ENCODE data around the gene TBCD.

TBCD gene

DNA sequence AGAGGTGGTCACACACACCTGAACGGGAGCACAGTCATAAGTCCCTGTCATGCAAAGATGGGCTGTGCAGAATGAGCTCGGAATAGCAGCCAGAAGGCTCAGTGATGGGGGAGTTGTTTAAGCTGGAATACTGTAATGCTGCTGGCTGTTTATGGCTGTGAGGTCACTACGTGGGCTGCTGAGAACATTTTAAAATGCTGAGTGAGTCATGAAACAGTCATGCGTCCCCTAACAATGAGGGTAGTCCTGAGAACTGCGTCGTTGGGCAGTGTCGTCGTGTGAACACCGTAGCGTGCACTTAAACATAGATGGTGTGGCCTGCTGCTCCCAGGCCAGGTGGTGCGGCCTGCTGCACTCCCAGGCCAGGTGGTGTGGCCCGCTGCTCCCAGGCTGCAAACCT is 39.7 kb downstream of the TBCD start:
- TF ChIP-seq, protein P1, sequence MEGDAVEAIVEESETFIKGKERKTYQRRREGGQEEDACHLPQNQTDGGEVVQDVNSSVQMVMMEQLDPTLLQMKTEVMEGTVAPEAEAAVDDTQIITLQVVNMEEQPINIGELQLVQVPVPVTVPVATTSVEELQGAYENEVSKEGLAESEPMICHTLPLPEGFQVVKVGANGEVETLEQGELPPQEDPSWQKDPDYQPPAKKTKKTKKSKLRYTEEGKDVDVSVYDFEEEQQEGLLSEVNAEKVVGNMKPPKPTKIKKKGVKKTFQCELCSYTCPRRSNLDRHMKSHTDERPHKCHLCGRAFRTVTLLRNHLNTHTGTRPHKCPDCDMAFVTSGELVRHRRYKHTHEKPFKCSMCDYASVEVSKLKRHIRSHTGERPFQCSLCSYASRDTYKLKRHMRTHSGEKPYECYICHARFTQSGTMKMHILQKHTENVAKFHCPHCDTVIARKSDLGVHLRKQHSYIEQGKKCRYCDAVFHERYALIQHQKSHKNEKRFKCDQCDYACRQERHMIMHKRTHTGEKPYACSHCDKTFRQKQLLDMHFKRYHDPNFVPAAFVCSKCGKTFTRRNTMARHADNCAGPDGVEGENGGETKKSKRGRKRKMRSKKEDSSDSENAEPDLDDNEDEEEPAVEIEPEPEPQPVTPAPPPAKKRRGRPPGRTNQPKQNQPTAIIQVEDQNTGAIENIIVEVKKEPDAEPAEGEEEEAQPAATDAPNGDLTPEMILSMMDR (IDR thresholded peaks at IDR 0.05; ENCODE audit: extremely low read depth, insufficient read depth, missing control alignments) = no peak
- no peak for DNase-seq (ENCODE audit: low spot score)
- in situ Hi-C loops (cut with MboI; ENCODE audit: low pct_unique_long_range_greater_than_20kb, low sequenced_read_pairs, unreplicated experiment) = no loop called here

DNA sequence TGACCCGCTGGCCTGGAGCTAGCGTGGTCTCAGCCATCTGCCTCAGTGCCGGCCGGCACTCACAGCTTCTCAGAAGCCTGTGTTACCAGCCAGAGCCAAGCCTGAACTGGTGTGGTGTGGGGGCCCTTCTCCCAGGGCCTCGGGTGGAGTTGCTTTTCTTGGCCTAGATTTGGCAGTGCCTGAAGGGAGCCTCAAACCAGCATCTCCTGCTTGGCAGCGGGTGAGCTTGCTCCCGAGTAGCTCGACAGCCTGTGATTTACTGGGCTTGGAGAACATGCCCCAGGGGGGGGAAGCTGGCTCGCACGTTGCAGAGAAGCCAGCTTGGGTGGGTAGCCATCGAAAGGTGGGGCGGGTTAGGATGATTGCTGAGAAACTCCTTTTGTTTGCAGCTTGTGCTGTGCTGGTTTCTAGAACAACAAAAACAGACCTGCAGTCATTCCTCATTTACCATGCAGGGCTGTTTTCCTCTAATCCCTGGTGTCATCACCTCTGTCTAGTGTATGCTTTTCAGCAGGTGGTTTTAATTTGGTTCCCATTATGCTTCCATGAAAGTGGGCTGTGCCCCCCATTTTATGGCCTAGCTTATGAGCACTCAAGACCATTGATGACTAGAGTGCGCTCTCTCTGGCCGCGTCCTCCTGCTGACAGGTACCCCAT is 42.2 kb downstream of the TBCD start:
- TF ChIP-seq, protein P1 (IDR thresholded peaks at IDR 0.05; ENCODE audit: extremely low read depth, insufficient read depth, missing control alignments) = no peak
- in situ Hi-C loops (cut with MboI; ENCODE audit: low pct_unique_long_range_greater_than_20kb, low sequenced_read_pairs, unreplicated experiment) = no loop called here

DNA sequence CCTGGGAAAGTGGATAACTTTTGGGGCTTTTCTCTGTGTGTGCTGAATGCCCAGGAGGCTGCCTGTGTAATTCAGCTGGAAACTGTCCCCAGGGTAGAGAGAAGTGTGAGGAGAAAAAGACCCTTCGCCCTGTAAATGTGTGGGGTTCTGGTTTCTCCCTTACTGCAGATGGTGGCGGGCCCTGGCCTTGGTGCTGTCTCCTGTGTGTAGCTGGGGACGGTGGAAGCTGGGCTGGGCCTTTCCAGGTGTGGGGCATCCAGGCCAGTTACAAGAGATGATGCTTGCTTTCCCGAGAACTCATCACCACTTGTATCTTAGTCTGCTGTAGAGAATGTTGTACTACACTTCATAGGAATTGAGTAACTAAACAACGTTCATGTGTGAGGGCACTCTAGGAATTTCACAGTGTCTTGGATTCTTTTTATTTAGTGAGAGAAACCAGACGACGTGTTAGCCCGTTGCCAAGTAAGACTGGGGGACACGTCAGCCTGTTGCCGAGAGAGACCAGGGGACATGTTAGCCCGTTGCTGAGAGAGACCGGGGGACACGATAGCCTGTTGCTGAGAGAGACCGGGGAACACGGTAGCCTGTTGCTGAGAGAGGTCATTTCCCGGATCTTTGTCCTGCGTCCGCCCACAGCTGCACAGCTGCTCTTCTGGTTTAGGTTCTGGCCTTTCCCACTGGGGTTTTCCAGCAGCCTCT is 43.1 kb downstream of the TBCD start:
- no peak for DNase-seq (ENCODE audit: low spot score)
- in situ Hi-C loops (cut with MboI; ENCODE audit: low pct_unique_long_range_greater_than_20kb, low sequenced_read_pairs, unreplicated experiment) = no loop called here

More for the DNA sequence above, 42.2 kb downstream of the TBCD start:
- DNase-seq (ENCODE audit: low spot score) = no peak

DNA sequence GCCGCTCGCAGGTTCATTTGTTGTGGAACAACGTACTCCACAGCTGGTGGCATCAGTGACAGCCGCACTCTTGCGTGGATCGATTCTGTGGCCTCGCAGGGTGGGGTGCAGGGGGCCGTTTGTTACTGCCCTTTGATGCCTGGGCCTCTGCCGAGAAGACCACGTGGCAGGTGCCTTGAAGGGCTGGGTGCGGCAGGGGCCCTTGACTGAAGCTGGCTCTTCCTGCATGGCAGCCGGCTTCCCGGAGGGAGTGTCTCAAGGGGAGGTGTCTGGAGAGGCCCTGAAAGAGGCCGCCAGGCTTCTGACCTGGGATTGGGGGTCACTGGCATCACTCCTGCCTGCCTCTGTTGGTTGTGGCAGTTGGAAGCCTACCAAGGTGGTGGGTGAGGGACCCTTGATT is 43.8 kb downstream of the TBCD start:
- no peak for DNase-seq (ENCODE audit: low spot score)
- TF ChIP-seq, protein P1 (IDR thresholded peaks at IDR 0.05; ENCODE audit: extremely low read depth, insufficient read depth, missing control alignments) = no peak
- in situ Hi-C loops (cut with MboI; ENCODE audit: low pct_unique_long_range_greater_than_20kb, low sequenced_read_pairs, unreplicated experiment) = no loop called here

More for the DNA sequence above, 43.1 kb downstream of the TBCD start:
- TF ChIP-seq, protein P1 (IDR thresholded peaks at IDR 0.05; ENCODE audit: extremely low read depth, insufficient read depth, missing control alignments) = no peak

DNA sequence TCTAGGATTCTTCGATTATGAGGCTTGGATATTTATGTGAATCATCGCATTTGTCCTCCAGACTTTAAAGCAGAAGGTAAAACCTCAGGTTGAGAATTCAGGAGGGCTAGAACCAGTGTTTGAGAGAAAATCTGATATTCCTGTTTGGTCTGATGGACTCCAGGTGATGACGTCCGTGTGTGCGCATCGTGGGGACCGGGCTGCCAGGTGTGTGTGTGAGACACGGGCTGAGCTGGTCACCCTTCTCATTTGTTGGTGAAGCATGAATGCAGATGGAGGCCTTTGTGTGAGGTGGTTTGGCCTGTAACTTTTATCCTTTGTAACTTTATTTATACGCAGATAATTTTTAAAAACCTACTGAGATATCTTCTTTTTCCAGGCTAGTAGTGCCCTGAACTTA is 45.2 kb downstream of the TBCD start:
- TF ChIP-seq, protein P1 (IDR thresholded peaks at IDR 0.05; ENCODE audit: extremely low read depth, insufficient read depth, missing control alignments) = no peak
- no peak for DNase-seq (ENCODE audit: low spot score)
- in situ Hi-C loops (cut with MboI; ENCODE audit: low pct_unique_long_range_greater_than_20kb, low sequenced_read_pairs, unreplicated experiment) = no loop called here

DNA sequence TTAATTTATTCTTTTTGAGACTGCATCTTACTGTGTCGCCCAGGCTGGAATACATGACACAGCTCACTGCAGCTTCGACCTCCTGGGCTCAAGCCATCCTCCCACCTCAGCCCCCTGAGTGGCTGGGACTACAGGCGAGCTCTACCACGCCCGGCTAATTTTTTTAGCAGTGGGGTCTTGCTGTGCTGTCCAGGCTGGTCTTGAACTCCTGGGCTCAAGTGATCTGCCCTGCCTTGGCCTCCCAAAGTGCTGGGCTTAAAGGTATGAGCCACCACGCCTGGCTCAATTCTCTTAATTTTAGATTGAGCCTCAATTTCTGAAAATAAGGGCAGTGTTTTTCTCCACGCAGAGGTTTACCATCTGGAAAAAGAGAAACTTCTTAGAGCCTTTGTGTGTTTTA is 46.9 kb downstream of the TBCD start:
- TF ChIP-seq, protein P1 (IDR thresholded peaks at IDR 0.05; ENCODE audit: extremely low read depth, insufficient read depth, missing control alignments) = no peak
- in situ Hi-C loops (cut with MboI; ENCODE audit: low pct_unique_long_range_greater_than_20kb, low sequenced_read_pairs, unreplicated experiment) = no loop called here

More for the DNA sequence above, 46.9 kb downstream of the TBCD start:
- DNase-seq (ENCODE audit: low spot score) = no peak

Measured in GM13977 (cell line).